Measurements from ENCODE around the gene RNF43.

The RNF43 gene

GRCh38 chr17:58375256-58375655 lies 42.1 kb downstream of the RNF43 start:
- peak overlapping the region; percentile 90 for H3K27ac ChIP-seq
- TF ChIP-seq, protein P1, sequence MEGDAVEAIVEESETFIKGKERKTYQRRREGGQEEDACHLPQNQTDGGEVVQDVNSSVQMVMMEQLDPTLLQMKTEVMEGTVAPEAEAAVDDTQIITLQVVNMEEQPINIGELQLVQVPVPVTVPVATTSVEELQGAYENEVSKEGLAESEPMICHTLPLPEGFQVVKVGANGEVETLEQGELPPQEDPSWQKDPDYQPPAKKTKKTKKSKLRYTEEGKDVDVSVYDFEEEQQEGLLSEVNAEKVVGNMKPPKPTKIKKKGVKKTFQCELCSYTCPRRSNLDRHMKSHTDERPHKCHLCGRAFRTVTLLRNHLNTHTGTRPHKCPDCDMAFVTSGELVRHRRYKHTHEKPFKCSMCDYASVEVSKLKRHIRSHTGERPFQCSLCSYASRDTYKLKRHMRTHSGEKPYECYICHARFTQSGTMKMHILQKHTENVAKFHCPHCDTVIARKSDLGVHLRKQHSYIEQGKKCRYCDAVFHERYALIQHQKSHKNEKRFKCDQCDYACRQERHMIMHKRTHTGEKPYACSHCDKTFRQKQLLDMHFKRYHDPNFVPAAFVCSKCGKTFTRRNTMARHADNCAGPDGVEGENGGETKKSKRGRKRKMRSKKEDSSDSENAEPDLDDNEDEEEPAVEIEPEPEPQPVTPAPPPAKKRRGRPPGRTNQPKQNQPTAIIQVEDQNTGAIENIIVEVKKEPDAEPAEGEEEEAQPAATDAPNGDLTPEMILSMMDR (conservative IDR thresholded peaks at IDR 0.05) = no peak

- no peak overlapping the region for H3K27ac ChIP-seq
- TF ChIP-seq, protein P1 (conservative IDR thresholded peaks at IDR 0.05) = no peak
Observed at GRCh38 chr17:58373923-58374322, 43.4 kb downstream of the RNF43 start.

DNA sequence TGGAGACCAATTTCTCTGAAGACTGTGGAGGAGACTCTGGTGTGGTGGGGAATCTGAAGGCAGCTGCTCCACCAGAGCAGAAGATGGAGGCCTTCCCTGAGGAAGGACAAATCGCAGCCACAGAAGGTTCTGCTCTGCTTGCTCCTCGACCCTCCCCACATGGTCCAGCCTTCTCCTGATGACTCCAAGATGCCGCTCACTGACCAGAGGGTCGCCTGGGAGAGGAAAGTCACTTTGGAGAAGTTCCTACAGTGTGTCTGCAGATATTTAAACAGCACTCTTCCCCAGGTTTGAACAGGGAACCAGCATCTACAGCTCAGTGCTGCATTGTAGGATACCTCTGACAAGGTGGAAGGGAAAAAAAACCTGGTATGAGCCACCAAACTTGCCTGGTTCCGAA lies 44.3 kb downstream of the RNF43 start:
- TF ChIP-seq, protein P1 (conservative IDR thresholded peaks at IDR 0.05) = no peak
- no peak overlapping the region for H3K27ac ChIP-seq

DNA sequence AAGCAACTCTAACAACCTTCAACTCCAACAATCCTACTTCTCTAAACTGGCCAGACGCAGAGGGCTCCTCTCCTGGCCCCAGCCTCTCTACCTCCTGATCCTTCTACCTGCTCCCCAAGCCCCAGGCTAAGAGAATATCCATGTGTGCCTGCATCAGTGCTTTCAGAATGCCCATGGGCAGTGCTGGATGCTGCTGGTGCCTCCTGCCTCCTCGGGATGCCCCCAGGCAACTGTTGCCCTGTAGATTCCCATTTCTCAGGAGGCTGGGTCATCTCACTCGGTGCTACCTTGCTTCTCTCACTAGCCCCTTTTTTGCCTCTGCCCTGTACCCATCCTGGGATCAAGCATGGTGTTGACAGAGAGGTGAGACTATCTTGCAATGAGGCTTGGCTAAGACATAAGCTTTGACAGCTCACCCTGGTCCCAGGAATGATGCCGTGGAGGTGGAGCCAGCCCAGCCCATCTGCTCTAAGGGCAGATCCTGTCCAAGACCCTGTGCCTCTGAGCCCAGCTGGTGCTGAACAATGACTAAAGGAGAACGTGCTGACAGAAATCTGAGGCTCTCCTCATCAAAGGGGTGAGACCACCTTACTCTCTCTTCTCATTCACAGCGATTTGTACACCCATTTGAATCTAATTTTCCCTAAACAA lies 45.9 kb downstream of the RNF43 start:
- TF ChIP-seq, protein P1 (conservative IDR thresholded peaks at IDR 0.05) = no peak
- no peak overlapping the region for H3K27ac ChIP-seq

GRCh38 chr17:58370716-58371115 lies 46.6 kb downstream of the RNF43 start:
- TF ChIP-seq, protein P1 (conservative IDR thresholded peaks at IDR 0.05) = no peak
- no peak overlapping the region for H3K27ac ChIP-seq

- TF ChIP-seq, protein P1 (conservative IDR thresholded peaks at IDR 0.05) = no peak
- H3K27ac ChIP-seq = no peak overlapping the region
Observed at GRCh38 chr17:58370309-58370708, 47.0 kb downstream of the RNF43 start.

GRCh38 chr17:58369214-58370031 lies 47.9 kb downstream of the RNF43 start:
- TF ChIP-seq, protein P1 (conservative IDR thresholded peaks at IDR 0.05) = no peak
- H3K27ac ChIP-seq = no peak overlapping the region
